ENCODE results near the gene RIN2. TPM values are rescaled to one million over a fixed set of nuclear protein-coding genes. Genes with fewer than 3 reads are reported as not detected.

The RIN2 gene
- total and polyA plus RNA-seq, 2 of the 13 experiments (the other 11 are each of a cell fraction or from before 2014, with no cell fraction given) = 2.5 to 5.1 TPM

- peak; percentile 34 for TF ChIP-seq CTCF (CRISPR knock-in tag; IDR thresholded peaks at IDR 0.05)
- TF ChIP-seq NR3C1 (CRISPR knock-in tag; IDR thresholded peaks at IDR 0.05) = no peak
- peak; percentile 29; the same call in 1 of the 2 replicates for TF ChIP-seq CBX2 (IDR thresholded peaks at IDR 0.05; ENCODE audit: low read depth, low read length)
- TF ChIP-seq CBX2 (CRISPR knock-in tag; IDR thresholded peaks at IDR 0.05; ENCODE audit: low read depth) = no peak
- no peak for TF ChIP-seq NFE2L1 (CRISPR knock-in tag; IDR thresholded peaks at IDR 0.05; ENCODE audit: borderline replicate concordance)
- TF ChIP-seq ZNF33A (CRISPR knock-in tag; IDR thresholded peaks at IDR 0.05; ENCODE audit: borderline replicate concordance) = no peak
- TF ChIP-seq ZNF777 (CRISPR knock-in tag; IDR thresholded peaks at IDR 0.05) = no peak
- TF ChIP-seq ZSCAN9 (CRISPR knock-in tag; IDR thresholded peaks at IDR 0.05; ENCODE audit: borderline replicate concordance) = no peak
- TF ChIP-seq ZNF572 (CRISPR knock-in tag; IDR thresholded peaks at IDR 0.05) = no peak
- no peak for TF ChIP-seq NFE2L2 (IDR thresholded peaks at IDR 0.05; ENCODE audit: low read length)
- no peak for TF ChIP-seq PREB (CRISPR knock-in tag; IDR thresholded peaks at IDR 0.05)
- no peak for TF ChIP-seq HOXA9 (CRISPR knock-in tag; IDR thresholded peaks at IDR 0.05; ENCODE audit: borderline replicate concordance)
- TF ChIP-seq ZFAT (CRISPR knock-in tag; conservative IDR thresholded peaks at IDR 0.05) = 0 out of 2 replicates have a peak, but pooled peaks have one; percentile 54
- no peak for TF ChIP-seq ZNF496 (CRISPR knock-in tag; IDR thresholded peaks at IDR 0.05; ENCODE audit: insufficient replicate concordance)
- no peak for TF ChIP-seq SUZ12 (IDR thresholded peaks at IDR 0.05; ENCODE audit: low read depth, low read length)
- TF ChIP-seq MED13 (CRISPR knock-in tag; IDR thresholded peaks at IDR 0.05) = no peak
- no peak for TF ChIP-seq GLMP (CRISPR knock-in tag; IDR thresholded peaks at IDR 0.05; ENCODE audit: borderline replicate concordance)
- 0 out of 2 replicates have a peak, but pooled peaks have one; percentile 12 for TF ChIP-seq HNF4A (CRISPR knock-in tag; IDR thresholded peaks at IDR 0.05)
- TF ChIP-seq GATAD2A (CRISPR knock-in tag; IDR thresholded peaks at IDR 0.05) = no peak
- TF ChIP-seq MIXL1 (CRISPR knock-in tag; IDR thresholded peaks at IDR 0.05) = no peak
- TF ChIP-seq ZNF543 (CRISPR knock-in tag; IDR thresholded peaks at IDR 0.05) = 0 out of 2 replicates have a peak, but pooled peaks have one; percentile 38
- TF ChIP-seq GTF3A (CRISPR knock-in tag; conservative IDR thresholded peaks at IDR 0.05) = no peak
- TF ChIP-seq SALL1 (CRISPR knock-in tag; IDR thresholded peaks at IDR 0.05) = no peak
- no peak for TF ChIP-seq EEA1 (CRISPR knock-in tag; IDR thresholded peaks at IDR 0.05; ENCODE audit: borderline replicate concordance)
- TF ChIP-seq ZBTB8A (CRISPR knock-in tag; IDR thresholded peaks at IDR 0.05; ENCODE audit: borderline replicate concordance, low read depth) = 0 out of 2 replicates have a peak, but pooled peaks have one; percentile 59
- no peak for TF ChIP-seq RXRB (CRISPR knock-in tag; IDR thresholded peaks at IDR 0.05; ENCODE audit: borderline replicate concordance)
- TF ChIP-seq MTERF4 (CRISPR knock-in tag; IDR thresholded peaks at IDR 0.05) = 0 out of 2 replicates have a peak, but pooled peaks have one; percentile 6
- TF ChIP-seq YEATS2 (CRISPR knock-in tag; IDR thresholded peaks at IDR 0.05; ENCODE audit: borderline replicate concordance) = no peak
Measured at GRCh38 chr20:19756761-19757486, 1.1 kb upstream of the RIN2 start (continued).

All from HepG2 (cell line).